K562 (cell line): Measurements from ENCODE around the gene SUFU. TPM values are rescaled to one million over a fixed set of nuclear protein-coding genes. Genes with fewer than 3 reads are reported as not detected.
A peak's percentile ranks its signal among the peaks of the same experiment; 100 is the strongest.

Experiments used
- ATAC-seq: fragments of 200-7000 bp; cut with Tn5 transposase; 3 replicates; pipeline ENCODE4 v1.9.1; 2020; ENCODE audit warnings: moderate library complexity
- BruUV-seq: library from RNA; stranded (reverse); fragments of 400-500 nt; replicated peaks from 2 replicates; lab custom pipeline; 2021; lab: Mats Ljungman, UMichigan
- CTCF ChIA-PET: fragments of 300-600 bp; formaldehyde crosslinking; extraction: SDS; loops from one replicate; lab custom pipeline; 2021; ENCODE audit warnings: low intra/inter-chr PET ratio; lab: Yijun Ruan, JAX
- POLR2A ChIA-PET: fragments of 300-600, 350-650 bp; sonication (Branson Sonifier 250); formaldehyde crosslinking; extraction: SDS; loops from one replicate; lab custom pipeline; 2021; ENCODE audit warnings: antibody characterized with exemption, inconsistent platforms; lab: Yijun Ruan, JAX
- DNase-seq, 4 experiments: peaks; one replicate each; pipeline versions ENCODE4 v3.0.0 to v3.0.0-alpha.2; 2011 to 2018; ENCODE audit warnings: low spot score in 3 of 4, mixed read lengths in 3 of 4; ENCODE audit errors: extremely low read depth in 1 of 4
- FAIRE-seq: peaks from 2 replicates; lab custom pipeline; 2011; peaks lifted over from hg19 to GRCh38; lab: Jason Lieb, UNC
- H2AFZ ChIP-seq: 2 replicates; pipeline ENCODE4 v1.6.0; 2011; ENCODE audit warnings: low read depth, low read length, control low read depth, inconsistent platforms
- H3K27ac ChIP-seq: fragments of 200-600 bp; 3 replicates; pipeline ENCODE4 v1.8.0; 2011; ENCODE audit warnings: low read depth, mild to moderate bottlenecking, control low read depth, inconsistent platforms, low read length, moderate library complexity, mixed read lengths; ENCODE audit errors: extremely low read depth
- H3K27me3 ChIP-seq, 2 experiments: fragments of 300-600 bp in 1 of 2; 2 replicates in 1 of 2; 3 replicates in 1 of 2; pipeline versions ENCODE4 v1.6.0 to v1.8.0; 2011; ENCODE audit warnings: inconsistent platforms in 2 of 2, low read length in 2 of 2, mild to moderate bottlenecking in 1 of 2, mixed read lengths in 1 of 2, moderate library complexity in 1 of 2; ENCODE audit not compliant: control insufficient read depth in 2 of 2, insufficient read depth in 2 of 2
- H3K36me3 ChIP-seq: fragments of 300-600 bp; 3 replicates; pipeline ENCODE4 v1.8.0; 2011; ENCODE audit warnings: mild to moderate bottlenecking, low read length, inconsistent platforms; ENCODE audit not compliant: control insufficient read depth, insufficient read depth
- H3K4me1 ChIP-seq, 2 experiments: fragments of 200-600 bp in 1 of 2; replicated peaks in 1 of 2; 2 replicates in 1 of 2; 3 replicates in 1 of 2; pipeline versions ENCODE4 v1.5.1 to v1.8.0; 2011; ENCODE audit warnings: inconsistent platforms in 2 of 2, low read length in 2 of 2, mild to moderate bottlenecking in 1 of 2, mixed read lengths in 1 of 2, moderate library complexity in 1 of 2; ENCODE audit not compliant: control insufficient read depth in 2 of 2, insufficient read depth in 2 of 2
- H3K4me2 ChIP-seq: 2 replicates; pipeline ENCODE4 v1.6.1; 2011; ENCODE audit warnings: low read length, control low read depth, inconsistent platforms, mixed read lengths; ENCODE audit not compliant: insufficient read depth
- H3K4me3 ChIP-seq: fragments of 200-600 bp; sonication (generic), shearing (Covaris generic); 2 replicates; pipeline ENCODE4 v1.5.1; 2016; ENCODE audit warnings: control low read depth, inconsistent platforms
- H3K79me2 ChIP-seq: fragments of 200-600 bp; 3 replicates; pipeline ENCODE4 v1.8.0; 2011; ENCODE audit warnings: low read length, inconsistent platforms; ENCODE audit not compliant: control insufficient read depth, insufficient read depth
- H3K9ac ChIP-seq, 2 experiments: 2 replicates each; pipeline versions ENCODE4 v1.6.0 to v1.6.1; 2011; ENCODE audit warnings: low read depth in 2 of 2, low read length in 2 of 2, control low read depth in 1 of 2, inconsistent platforms in 1 of 2, mild to moderate bottlenecking in 1 of 2, mixed read lengths in 1 of 2; ENCODE audit not compliant: insufficient read depth in 1 of 2
- H3K9me1 ChIP-seq: one replicate; pipeline ENCODE4 v1.6.0; 2011; ENCODE audit warnings: inconsistent platforms, mild to moderate bottlenecking, low read length, moderate library complexity; ENCODE audit not compliant: control insufficient read depth, insufficient read depth
- H3K9me3 ChIP-seq: replicated peaks from 2 replicates; pipeline ENCODE4 v1.5.1; 2011; ENCODE audit warnings: low read depth, low read length, inconsistent platforms; ENCODE audit not compliant: control insufficient read depth, insufficient read depth
- H4K20me1 ChIP-seq: replicated peaks from 2 replicates; pipeline ENCODE4 v1.6.1; 2011; ENCODE audit warnings: low read length, inconsistent platforms, mixed read lengths; ENCODE audit not compliant: control insufficient read depth, insufficient read depth
- ARID3B ChIP-seq: fragments of 250-450 bp; sonication (Bioruptor Pico); IDR thresholded peaks from 2 replicates; pipeline ENCODE4 v1.4.0; 2020; ENCODE audit warnings: borderline replicate concordance
- CBFB ChIP-seq: sonication (generic); formaldehyde crosslinking; IDR thresholded peaks from 2 replicates; pipeline ENCODE4 v1.4.0; 2020; ENCODE audit warnings: mild to moderate bottlenecking, missing genetic modification reagents
- CHD4 ChIP-seq: fragments of 200-600 bp; sonication (generic); IDR thresholded peaks from 3 replicates; pipeline ENCODE4 v1.6.1; 2012; ENCODE audit warnings: low read depth, mild to moderate bottlenecking, mixed read lengths, low read length, inconsistent platforms; ENCODE audit not compliant: insufficient read depth, insufficient replicate concordance, poor library complexity, severe bottlenecking
- CREBBP ChIP-seq: IDR thresholded peaks from one replicate; pipeline ENCODE4 v1.6.1; 2012; ENCODE audit warnings: low read depth, mild to moderate bottlenecking, control low read depth, inconsistent platforms, low read length
- DEAF1 ChIP-seq: fragments of 450-650 bp; formaldehyde crosslinking; IDR thresholded peaks from 2 replicates; pipeline ENCODE4 v1.4.0; 2020; ENCODE audit warnings: mild to moderate bottlenecking, moderate library complexity
- ELF4 ChIP-seq: fragments of 450-650 bp; formaldehyde crosslinking; IDR thresholded peaks from 2 replicates; pipeline ENCODE4 v1.4.0; 2022; ENCODE audit warnings: missing genetic modification characterization
- HIVEP1 ChIP-seq: fragments of 250-450 bp; sonication (Bioruptor Pico); IDR thresholded peaks from 2 replicates; pipeline ENCODE4 v1.4.0; 2020; ENCODE audit warnings: mild to moderate bottlenecking
- PML ChIP-seq: IDR thresholded peaks from 2 replicates; pipeline ENCODE4 v1.6.1; 2012; ENCODE audit warnings: low read length, inconsistent platforms
- RCOR1 ChIP-seq, 2 experiments: IDR thresholded peaks; 2 replicates each; pipeline ENCODE4 v1.6.1; 2012; ENCODE audit warnings: low read depth in 2 of 2, low read length in 2 of 2, borderline replicate concordance in 1 of 2, improper control_type of control experiment in 1 of 2
- RHOXF2B ChIP-seq: fragments of 250-450 bp; sonication (Bioruptor Pico); conservative IDR thresholded peaks from 2 replicates; pipeline ENCODE4 v1.5.1; 2021
- RNF2 ChIP-seq: sonication (generic); IDR thresholded peaks from 2 replicates; pipeline ENCODE4 v1.6.1; 2016
- ZBED1 ChIP-seq: IDR thresholded peaks from 2 replicates; pipeline ENCODE4 v1.6.1; 2014
- ZNF507 ChIP-seq: conservative IDR thresholded peaks from 2 replicates; pipeline ENCODE4 v1.6.1; 2017; ENCODE audit warnings: missing genetic modification characterization, missing compliant biosample characterization
- WGBS: fragments of 100-300 bp; shearing (Covaris generic); methylation state at CpG from one replicate; pipeline ENCODE4 v1.1.6; 2016; ENCODE audit warnings: low coverage, mixed read lengths; ENCODE audit not compliant: insufficient coverage; ENCODE audit errors: missing lambda C conversion rate; 5-methylcytosine and 5-hydroxymethylcytosine counted together
- in situ Hi-C: fragments of 300-500 bp; cut with MboI; formaldehyde crosslinking; loops from 4 replicates; pipeline ENCODE4 v1.15.0; 2018; ENCODE audit warnings: inconsistent platforms, mixed read lengths
- intact Hi-C: fragments of 100-400 bp; cut with micrococcal nuclease; formaldehyde crosslinking; loops from 2 replicates; pipeline ENCODE4 v1.14.2; 2022
- polyA plus RNA-seq, 8 experiments: library from polyadenylated mRNA; depleted of rRNA in 4 of 8; stranded (reverse) in 5 of 8; unstranded in 3 of 8; fragments of >200 nt; fragmentation: Nextera tagmentation in 2 of 8; fragmentation: Illumina TruSeq in 1 of 8; extraction: Ambion mirVana in 2 of 8; extraction: Trizol in 1 of 8; gene quantifications; 2 replicates each; pipeline versions ENCODE4 v1.2.1 to v1.2.3, GENCODE V29; 2011 to 2014; ENCODE audit warnings: inconsistent platforms in 1 of 8, missing spikeins in 1 of 8
- total RNA-seq, 7 experiments: library from RNA; depleted of rRNA in 6 of 7; stranded (reverse); fragments of >200 nt in 6 of 7; fragmentation: Illumina TruSeq in 2 of 7; extraction: Trizol in 2 of 7; gene quantifications; 2 replicates each; pipeline versions ENCODE4 v1.2.1 to v1.2.3, GENCODE V29; 2011 to 2021; ENCODE audit warnings: low replicate concordance in 1 of 7

Gene SUFU
- total and polyA plus RNA-seq, 9 of the 15 experiments (the other 6 are each of a cell fraction or from before 2014, with no cell fraction given): 0.59 to 6.3 (median 0.82) TPM

- POLR2A ChIA-PET: interaction anchor here (0.6 kb wide), 1 partner anchor 42 kb away, joined by 4 read pairs; no protein-coding TSS in a partner anchor
- no peaks in the 10 kb centered on the region for H3K9me1 ChIP-seq
- no peaks in the 10 kb centered on the region for H3K27me3 ChIP-seq
- intact Hi-C loops: no loop called here
- no peak for ATAC-seq
- H3K4me3 ChIP-seq: no peak overlapping the region
- TF ChIP-seq HIVEP1 (CRISPR knock-in tag) (no peak), RHOXF2B (CRISPR knock-in tag) (no peak), PML (no peak), DEAF1 (CRISPR knock-in tag) (no peak), RNF2 (no peak), ZBED1 (no peak), RCOR1 (IDR thresholded peaks at IDR 0.05; ENCODE audit: borderline replicate concordance in 1 of 2, low read depth in 2 of 2, low read length in 2 of 2) (no peak), ELF4 (CRISPR knock-in tag) (no peak), CHD4 (no peak), ZNF507 (tag) (no peak), ARID3B (no peak), CBFB (no peak), CREBBP (no peak)
- TF ChIP-seq, all 486 proteins: peak for 0
- Histone ChIP-seq H3K79me2 (no peaks in the 10 kb centered on the region), H3K9ac (peak overlapping the region in 1 of 2 experiments; percentile 28; a peak in 1 of 4 replicates), H3K36me3 (peaks cover 5% of the 10 kb centered on the region; the same call in 2 of the 3 replicates), H2AFZ (no peak overlapping the region), H3K4me2 (no peak overlapping the region), H3K4me1 (peaks cover 8 to 12% of the 10 kb centered on the region in 2 experiments; a peak in 4 of 5 replicates), H3K27ac (no peak overlapping the region), H3K9me3 (no peaks in the 10 kb centered on the region), H4K20me1 (no peaks in the 10 kb centered on the region)
- CTCF ChIA-PET: no interaction called here
- in situ Hi-C loops: loop anchor here (25.0 kb wide), 2 partner anchors 206 to 356 kb away; partner anchors contain the start of genes ELOVL3, GBF1, NFKB2 and PITX3
- FAIRE-seq (no peak), DNase-seq (no peak)
- BruUV-seq: no TSS peak
- 69% methylated on average over 5 of the region's 6 CpGs for WGBS
Measured at GRCh38 chr10:102593804-102594079, 90.0 kb downstream of the SUFU start.
